Central memory CD8-positive, alpha-beta T cell (primary cell): ENCODE data around the gene TADA2B.
A peak's percentile ranks its signal among the peaks of the same experiment; 100 is the strongest.
"Not testable (repeated sequence)": the region's sequence is repeated elsewhere in the genome, so short reads cannot be mapped to it uniquely, and the experiment has no call there.

Experiments used
- ATAC-seq: fragments of 150-1000 bp; cut with Tn5 transposase; replicated peaks from 2 replicates; pipeline ENCODE4 v1.10.0; 2022; ENCODE audit warnings: mild to moderate bottlenecking, moderate FRiP score, moderate number of reproducible peaks; ENCODE audit not compliant: poor library complexity, severe bottlenecking; ENCODE audit errors: extremely low read depth
- DNase-seq, 2 donors: peaks; one replicate each; pipeline ENCODE4 v3.0.0; 2021; ENCODE audit warnings: low spot score in 2 of 2
- H3K27ac Mint-ChIP-seq: one replicate; pipeline ENCODE4 v1.8.0; 2022; ENCODE audit warnings: low read depth, mild to moderate bottlenecking, moderate library complexity, mixed read lengths
- H3K27me3 Mint-ChIP-seq: one replicate; pipeline ENCODE4 v1.8.0; 2022; ENCODE audit warnings: mixed read lengths
- H3K36me3 Mint-ChIP-seq: one replicate; pipeline ENCODE4 v1.8.0; 2022; ENCODE audit warnings: mild to moderate bottlenecking, moderate library complexity, mixed read lengths; ENCODE audit not compliant: insufficient read depth
- H3K4me1 Mint-ChIP-seq: one replicate; pipeline ENCODE4 v1.8.0; 2022; ENCODE audit warnings: mixed read lengths
- H3K4me3 Mint-ChIP-seq: one replicate; pipeline ENCODE4 v1.8.0; 2022; ENCODE audit warnings: mild to moderate bottlenecking, moderate library complexity, mixed read lengths
- H3K9me3 Mint-ChIP-seq: one replicate; pipeline ENCODE4 v1.8.0; 2022; ENCODE audit warnings: mixed read lengths

The TADA2B gene

DNA sequence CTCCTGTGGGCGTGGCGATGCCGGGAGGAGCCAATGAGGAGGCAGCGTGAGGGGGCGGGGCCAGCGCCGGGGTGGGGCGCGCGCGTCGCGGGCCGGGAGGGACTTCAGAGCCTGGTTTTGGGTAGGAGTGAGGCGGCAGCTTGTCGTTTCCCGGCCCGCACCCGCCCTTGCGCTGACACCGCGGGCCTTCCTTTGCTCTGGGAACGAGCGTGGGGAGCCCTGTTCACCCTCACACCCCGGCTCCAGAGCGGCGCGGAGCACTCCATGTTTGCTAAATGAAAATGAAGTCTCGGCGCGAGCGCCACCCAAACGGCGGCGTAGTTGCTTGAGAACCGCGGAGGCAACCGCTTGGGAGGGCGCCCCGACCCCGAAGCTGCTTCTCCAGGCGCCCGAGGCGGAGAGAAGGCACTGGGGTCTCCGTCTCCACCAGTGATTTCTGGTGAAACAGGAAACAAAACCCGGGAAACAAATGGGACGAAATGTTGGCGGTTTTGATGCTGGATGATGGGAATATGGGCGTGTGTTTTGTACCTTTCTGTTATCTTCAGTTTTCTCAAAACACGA, 25.2 kb downstream of the TADA2B start:
- Mint-ChIP-seq H3K36me3 (peaks cover 26% of the 10 kb centered on the region), H3K4me3 (peak overlapping the region; percentile 85), H3K4me1 (peaks cover 40% of the 10 kb centered on the region), H3K9me3 (no peaks in the 10 kb centered on the region), H3K27ac (peak overlapping the region; percentile 89), H3K27me3 (no peaks in the 10 kb centered on the region)
- no peak for DNase-seq
- no peak for ATAC-seq

DNA sequence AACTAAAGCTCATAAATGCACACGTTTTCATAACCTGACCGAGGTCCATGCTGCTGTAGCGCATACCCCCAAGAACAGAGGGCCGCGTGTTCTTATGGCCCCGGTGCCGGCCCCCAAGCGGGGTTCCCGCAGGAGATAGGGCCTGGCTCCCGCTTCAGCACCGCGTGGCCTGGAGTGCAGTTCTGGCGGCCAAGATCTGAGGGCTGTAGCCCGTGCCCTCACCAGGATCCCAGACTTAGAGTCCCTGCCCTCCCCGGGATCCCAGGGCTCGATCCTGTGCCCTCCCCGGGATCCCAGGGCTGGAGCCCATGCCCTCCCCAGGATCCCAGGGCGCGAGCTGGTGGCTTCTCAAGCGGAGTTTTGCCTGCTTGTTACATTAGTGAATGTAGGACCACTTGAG, 25.7 kb downstream of the TADA2B start:
- H3K27ac Mint-ChIP-seq = peak overlapping the region; percentile 89
- DNase-seq (no peak), ATAC-seq (no peak)
- peaks cover 22% of the 10 kb centered on the region for H3K36me3 Mint-ChIP-seq
- H3K4me1 Mint-ChIP-seq = peaks cover 38% of the 10 kb centered on the region
- peak overlapping the region; percentile 85 for H3K4me3 Mint-ChIP-seq
- H3K27me3 Mint-ChIP-seq = no peaks in the 10 kb centered on the region
- H3K9me3 Mint-ChIP-seq = no peaks in the 10 kb centered on the region

DNA sequence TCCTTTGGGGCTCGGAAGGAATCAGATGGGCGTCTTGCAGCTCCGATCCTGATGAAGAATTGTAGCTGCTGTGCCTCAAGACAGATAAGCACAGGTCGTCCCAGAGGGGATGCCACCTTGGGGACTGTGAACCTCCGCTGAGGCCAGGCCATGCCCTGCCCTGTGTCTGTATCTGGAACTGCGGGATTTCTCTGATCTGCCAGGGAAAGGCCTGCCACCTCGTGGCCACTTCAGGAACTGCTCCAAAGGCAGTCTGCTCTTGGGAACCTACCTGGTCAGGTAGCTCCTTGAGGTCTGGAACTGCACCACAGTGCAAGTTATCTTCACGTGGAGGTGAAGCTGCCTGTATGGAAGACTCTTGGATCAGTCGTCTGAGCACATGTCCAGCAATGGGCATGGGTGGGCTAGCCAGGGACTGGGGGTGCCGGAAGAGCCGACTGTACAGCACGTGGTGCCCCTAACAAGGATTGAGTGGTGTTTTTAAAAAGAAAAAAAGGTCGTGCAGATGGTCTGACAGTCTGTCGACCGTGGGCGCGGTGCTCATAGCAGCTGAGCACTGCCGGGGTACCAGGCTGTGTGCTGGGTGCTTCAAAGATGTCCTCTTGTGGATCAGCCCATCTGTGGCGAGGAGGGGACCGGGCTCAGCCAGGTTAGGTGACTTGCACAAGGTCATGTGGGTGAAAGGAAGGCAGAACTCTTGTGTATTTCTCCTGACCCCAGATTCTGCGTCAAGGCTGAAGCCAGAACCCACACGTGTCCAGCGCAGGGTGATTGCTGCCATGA, 27.7 kb downstream of the TADA2B start:
- peak overlapping the region; percentile 14 for H3K4me3 Mint-ChIP-seq
- peaks cover 29% of the 10 kb centered on the region for H3K4me1 Mint-ChIP-seq
- DNase-seq (peak; percentile 81 to 90), ATAC-seq (peak; percentile 14)
- peaks cover 9% of the 10 kb centered on the region for H3K36me3 Mint-ChIP-seq
- H3K9me3 Mint-ChIP-seq = no peaks in the 10 kb centered on the region
- no peaks in the 10 kb centered on the region for H3K27me3 Mint-ChIP-seq
- no peak overlapping the region for H3K27ac Mint-ChIP-seq

DNA sequence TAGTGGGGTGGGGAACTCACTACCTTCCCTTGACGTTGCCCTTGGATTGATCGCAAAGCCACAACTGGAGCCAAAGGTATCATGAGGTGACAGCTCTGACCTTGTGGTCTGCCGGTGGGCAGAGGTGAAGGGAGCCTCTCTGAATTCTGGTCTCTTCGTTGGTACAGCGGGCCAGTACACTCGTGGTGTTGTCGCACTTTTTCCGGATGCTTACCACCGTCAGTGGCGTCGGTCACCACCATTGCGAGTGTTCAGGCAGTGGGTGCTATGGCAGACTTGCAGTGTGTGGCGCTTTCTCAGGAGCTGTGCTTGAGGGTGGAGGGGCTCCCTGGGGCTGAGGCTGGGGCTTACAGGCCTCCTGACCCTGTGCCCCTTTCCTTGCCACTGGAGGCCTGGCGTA, 29.9 kb downstream of the TADA2B start:
- Mint-ChIP-seq H3K9me3 (no peaks in the 10 kb centered on the region), H3K4me3 (no peak overlapping the region), H3K4me1 (peaks cover 14% of the 10 kb centered on the region), H3K27ac (no peak overlapping the region), H3K27me3 (no peaks in the 10 kb centered on the region), H3K36me3 (peaks cover 5% of the 10 kb centered on the region)
- no peak for ATAC-seq
- DNase-seq = no peak

DNA sequence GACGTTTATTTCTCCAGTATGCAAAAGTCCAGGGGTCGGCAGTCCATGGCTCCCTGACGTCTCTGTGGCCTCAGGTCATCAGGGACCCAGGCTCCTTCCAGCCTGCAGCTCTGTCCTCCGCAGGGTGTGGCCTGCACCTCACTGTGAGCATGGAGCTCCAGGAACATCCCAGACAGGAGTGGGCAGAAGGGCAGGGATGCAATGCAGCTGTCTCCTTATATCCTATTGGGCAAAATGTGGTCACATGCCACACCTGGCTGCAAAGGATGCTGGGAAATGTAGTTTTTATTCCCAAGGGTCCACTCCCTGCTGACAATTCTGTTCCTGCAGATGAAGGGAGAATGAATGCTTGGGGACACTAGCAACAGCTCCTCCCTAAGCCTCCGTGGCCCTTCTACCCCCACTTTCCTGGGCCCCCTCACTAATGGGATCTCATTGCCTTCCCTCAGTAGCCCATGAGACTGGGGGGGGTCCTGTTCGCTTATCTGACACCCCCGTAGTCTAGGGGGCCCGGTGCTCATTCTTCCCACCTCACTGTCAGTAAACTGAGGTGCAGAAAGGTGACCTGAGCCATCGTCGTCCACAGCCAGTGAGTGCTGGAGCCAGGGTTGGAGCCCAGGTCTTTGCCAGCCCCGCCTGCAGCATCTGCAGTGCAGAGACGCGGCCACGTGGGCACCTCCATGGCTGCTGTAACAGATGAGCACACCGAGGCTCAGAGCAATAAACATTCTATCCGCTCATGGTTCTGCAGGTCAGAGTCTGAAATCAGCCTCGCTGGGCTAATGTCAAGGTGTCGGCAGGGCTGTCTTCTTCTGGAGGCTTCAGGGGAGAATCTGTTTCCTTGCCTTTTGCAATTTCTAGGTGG, 30.6 kb downstream of the TADA2B start:
- ATAC-seq (no peak), DNase-seq (no peak)
- Mint-ChIP-seq H3K27me3 (no peaks in the 10 kb centered on the region), H3K4me1 (peaks cover 7% of the 10 kb centered on the region), H3K36me3 (peaks cover 3% of the 10 kb centered on the region), H3K4me3 (no peak overlapping the region), H3K9me3 (no peaks in the 10 kb centered on the region), H3K27ac (no peak overlapping the region)

DNA sequence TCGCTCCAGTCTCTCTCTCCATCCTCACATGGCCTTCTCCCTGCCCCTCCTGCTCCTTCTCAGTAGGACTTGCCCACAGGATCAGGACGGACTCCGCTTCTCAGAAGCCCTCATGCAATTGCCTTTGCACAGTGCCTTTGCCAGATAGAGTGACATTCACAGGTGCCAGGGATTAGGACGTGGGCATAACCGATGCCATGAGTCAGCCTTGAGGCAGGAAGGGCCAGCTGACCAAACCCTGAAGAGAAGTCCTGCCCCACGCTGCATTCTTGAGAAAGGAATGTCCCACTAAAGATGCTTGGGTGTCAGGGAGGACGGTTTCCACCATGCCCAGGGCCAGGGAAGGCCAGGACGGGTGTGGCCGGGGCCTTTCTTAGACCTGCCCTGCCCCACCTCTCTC, 31.3 kb downstream of the TADA2B start:
- no peaks in the 10 kb centered on the region for H3K27me3 Mint-ChIP-seq

DNA sequence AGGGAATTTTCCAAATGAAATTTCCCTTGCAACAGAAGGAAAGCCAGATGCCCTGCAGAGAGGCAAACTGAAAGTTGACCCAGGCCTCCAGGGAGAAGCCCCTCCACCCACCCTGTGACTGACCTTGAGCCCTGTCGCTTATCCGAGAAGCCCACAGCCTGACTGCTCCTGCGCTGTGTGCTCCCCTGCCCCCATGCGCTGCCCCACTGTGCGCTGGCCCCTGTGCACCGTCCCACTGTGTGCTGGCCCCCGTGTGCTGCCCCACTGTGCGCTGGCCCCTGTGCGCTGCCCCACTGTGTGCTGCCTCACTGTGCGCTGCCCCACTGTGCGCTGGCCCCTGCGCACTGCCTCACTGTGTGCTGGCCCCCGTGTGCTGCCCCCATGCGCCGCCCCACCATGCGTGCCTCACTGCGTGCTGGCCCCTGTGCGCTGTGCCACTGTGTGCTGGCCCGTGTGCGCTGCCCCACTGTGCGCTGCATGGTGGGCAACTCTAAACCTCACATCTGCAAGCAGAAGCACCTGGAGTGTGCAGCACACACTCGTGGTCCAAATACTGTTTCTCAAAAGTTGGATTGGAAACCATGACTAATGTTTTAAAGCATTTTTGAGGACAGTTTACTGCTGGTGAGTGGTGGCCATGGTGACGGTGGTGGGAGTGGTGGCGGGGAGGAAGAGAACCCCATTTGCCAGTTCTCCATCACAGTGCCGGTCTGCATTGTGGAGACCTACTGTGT, 33.0 kb downstream of the TADA2B start:
- Mint-ChIP-seq H3K27ac (no peak overlapping the region), H3K9me3 (no peaks in the 10 kb centered on the region), H3K27me3 (peaks cover 14% of the 10 kb centered on the region), H3K4me3 (no peak overlapping the region), H3K4me1 (no peaks in the 10 kb centered on the region), H3K36me3 (peaks cover 3% of the 10 kb centered on the region)
- DNase-seq (no peak), ATAC-seq (no peak)

More for the DNA sequence above, 31.3 kb downstream of the TADA2B start:
- no peak for DNase-seq
- Mint-ChIP-seq H3K27ac (no peak overlapping the region), H3K9me3 (no peaks in the 10 kb centered on the region), H3K4me1 (peaks cover 7% of the 10 kb centered on the region), H3K4me3 (no peak overlapping the region), H3K36me3 (peaks cover 3% of the 10 kb centered on the region)
- ATAC-seq = no peak

DNA sequence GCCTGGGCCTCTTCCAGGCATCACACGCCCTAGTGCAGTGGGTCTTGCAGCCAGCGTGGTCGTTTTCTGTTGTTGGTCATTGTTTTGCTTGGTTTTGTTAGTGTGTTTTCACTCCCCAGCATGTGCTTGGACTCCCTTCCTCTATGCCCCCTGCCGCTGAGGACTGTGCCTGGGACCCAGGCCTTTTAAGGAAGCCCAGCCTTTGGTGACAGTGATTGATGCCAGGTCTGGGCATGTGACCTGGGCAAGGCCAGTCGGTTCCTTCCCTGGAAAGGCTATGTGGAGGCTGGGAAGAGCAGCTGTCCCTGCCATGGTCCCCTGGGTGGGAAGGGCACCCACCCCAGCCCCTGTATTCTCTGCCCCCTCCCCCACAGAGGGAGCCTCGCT, 33.5 kb downstream of the TADA2B start:
- Mint-ChIP-seq H3K27ac (no peak overlapping the region), H3K4me1 (no peaks in the 10 kb centered on the region), H3K4me3 (no peak overlapping the region), H3K36me3 (peaks cover 3% of the 10 kb centered on the region), H3K27me3 (peaks cover 20% of the 10 kb centered on the region), H3K9me3 (no peaks in the 10 kb centered on the region)
- ATAC-seq (no peak), DNase-seq (no peak)

DNA sequence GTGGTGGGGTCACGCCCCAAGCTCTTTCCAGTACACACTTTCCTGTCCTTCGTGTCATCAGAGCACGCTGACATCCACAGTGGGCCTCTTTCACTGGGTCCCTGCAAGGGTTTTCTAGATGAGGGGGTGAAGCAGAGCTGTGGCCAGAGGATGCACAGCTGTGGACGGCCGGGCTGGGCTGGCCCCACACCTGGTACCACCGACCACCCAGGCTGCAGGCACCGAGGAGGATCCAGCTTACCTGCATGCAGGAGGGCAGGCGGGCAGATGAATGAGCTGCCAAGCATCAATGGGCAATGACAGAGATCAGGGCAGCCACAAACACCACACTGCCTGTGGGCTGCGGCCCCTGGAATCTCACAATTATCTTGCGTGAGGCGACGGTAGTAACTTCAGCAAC, 34.2 kb downstream of the TADA2B start:
- Mint-ChIP-seq H3K27me3 (peaks cover 23% of the 10 kb centered on the region), H3K36me3 (peaks cover 3% of the 10 kb centered on the region), H3K4me3 (no peak overlapping the region), H3K4me1 (no peaks in the 10 kb centered on the region), H3K9me3 (no peaks in the 10 kb centered on the region), H3K27ac (no peak overlapping the region)
- ATAC-seq (no peak), DNase-seq (no peak)

DNA sequence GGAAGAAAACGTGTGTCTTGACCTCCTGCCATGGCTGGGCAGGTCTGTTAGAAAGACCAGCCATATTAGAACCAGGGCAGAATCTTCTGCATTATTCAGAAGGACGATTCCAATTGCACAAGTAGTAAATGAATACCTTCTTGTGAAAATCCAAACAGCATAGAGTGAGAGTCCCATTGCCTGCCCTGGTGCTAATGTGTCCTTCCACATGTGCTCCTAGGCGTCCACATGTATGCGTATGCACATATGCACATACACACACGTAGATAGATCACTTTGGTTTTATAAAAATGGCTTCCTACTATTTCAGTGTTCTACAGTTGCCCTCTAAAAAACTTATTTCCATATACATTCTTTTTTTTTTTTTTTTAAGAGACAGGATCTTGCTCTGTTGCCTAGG, 34.9 kb downstream of the TADA2B start:
- Mint-ChIP-seq H3K27me3 (peaks cover 29% of the 10 kb centered on the region), H3K9me3 (no peaks in the 10 kb centered on the region), H3K4me1 (no peaks in the 10 kb centered on the region), H3K27ac (no peak overlapping the region), H3K4me3 (no peak overlapping the region), H3K36me3 (peaks cover 2% of the 10 kb centered on the region)
- DNase-seq (no peak), ATAC-seq (no peak)

DNA sequence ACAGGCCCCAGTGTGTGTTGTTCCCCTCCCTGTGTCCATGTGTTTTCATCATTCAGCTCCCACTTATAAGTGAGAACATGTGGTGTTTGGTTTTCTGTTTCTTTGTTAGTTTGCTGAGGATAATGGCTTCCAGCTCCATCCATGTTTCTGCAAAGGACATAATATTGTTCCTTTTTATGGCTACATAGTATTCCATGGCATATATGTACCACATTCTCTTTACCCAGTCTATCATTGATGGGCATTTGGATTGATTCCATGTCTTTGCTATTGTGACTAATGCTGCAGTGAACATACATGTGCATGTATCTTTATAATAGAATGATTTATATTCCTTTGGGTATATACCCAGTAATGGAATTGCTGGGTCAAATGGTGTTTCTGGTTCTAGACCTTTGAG, 36.3 kb downstream of the TADA2B start:
- H3K4me3 Mint-ChIP-seq, DNase-seq, H3K36me3 Mint-ChIP-seq, H3K27ac Mint-ChIP-seq, H3K4me1 Mint-ChIP-seq, H3K9me3 Mint-ChIP-seq, ATAC-seq: not testable (repeated sequence)
- H3K27me3 Mint-ChIP-seq = peaks cover 44% of the 10 kb centered on the region

DNA sequence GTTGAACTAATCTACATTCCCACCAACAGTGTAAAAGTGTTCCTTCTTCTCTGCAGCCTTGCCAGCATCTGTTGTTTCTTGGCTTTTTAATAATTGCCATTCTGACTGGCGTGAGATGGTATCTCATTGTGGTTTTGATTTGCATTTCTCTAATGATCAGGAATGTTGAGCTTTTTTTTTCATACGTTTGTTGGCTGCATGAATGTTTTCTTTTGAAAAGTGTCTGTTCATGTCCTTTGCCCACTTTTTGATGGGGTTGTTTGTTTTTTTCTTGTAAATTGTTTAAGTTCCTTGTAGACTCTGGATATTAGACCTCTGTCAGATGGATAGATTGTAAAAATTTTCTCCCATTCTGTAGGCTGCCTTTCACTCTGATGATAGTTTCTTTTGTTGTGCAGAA, 36.7 kb downstream of the TADA2B start:
- peaks cover 48% of the 10 kb centered on the region for H3K27me3 Mint-ChIP-seq
- not testable (repeated sequence) for H3K9me3 Mint-ChIP-seq, H3K4me3 Mint-ChIP-seq, DNase-seq, H3K36me3 Mint-ChIP-seq, H3K27ac Mint-ChIP-seq, ATAC-seq, H3K4me1 Mint-ChIP-seq
